CD4-positive, alpha-beta memory T cell (primary cell): Measurements from ENCODE around the gene PER2. TPM values are rescaled to one million over a fixed set of nuclear protein-coding genes. Genes with fewer than 3 reads are reported as not detected.

Experiments
- CTCF ChIA-PET: fragments of 350-600 bp; sonication (Branson Sonifier 250); formaldehyde crosslinking; loops from one replicate; lab custom pipeline; 2021; ENCODE audit warnings: inconsistent platforms; ENCODE audit not compliant: partially characterized antibody; lab: Charles Lee
- POLR2A ChIA-PET: fragments of 350-600 bp; sonication (Branson Sonifier 250); formaldehyde crosslinking; loops from one replicate; lab custom pipeline; 2021; ENCODE audit not compliant: partially characterized antibody; lab: Charles Lee
- DNase-seq, 5 donors: peaks; one replicate each; pipeline versions ENCODE4 v3.0.0 to v3.0.0-alpha.2; 2020 to 2022; ENCODE audit warnings: mixed read lengths in 1 of 5
- H3K27ac ChIP-seq: one replicate; pipeline ENCODE4 v1.7.0; 2013; ENCODE audit warnings: low read depth, low read length
- H3K27me3 ChIP-seq: 2 replicates; pipeline ENCODE4 v1.7.0; 2013; ENCODE audit warnings: mild to moderate bottlenecking, low read length, moderate library complexity; ENCODE audit not compliant: insufficient read depth
- H3K36me3 ChIP-seq: 2 replicates; pipeline ENCODE4 v1.7.0; 2013; ENCODE audit warnings: mild to moderate bottlenecking, low read length, moderate library complexity; ENCODE audit not compliant: insufficient read depth
- H3K4me1 ChIP-seq: 2 replicates; pipeline ENCODE4 v1.7.0; 2013; ENCODE audit warnings: mild to moderate bottlenecking, low read length, moderate library complexity; ENCODE audit not compliant: insufficient read depth
- H3K4me3 ChIP-seq, 2 donors: one replicate each; pipeline ENCODE4 v1.7.0; 2013; ENCODE audit warnings: low read length in 2 of 2, mild to moderate bottlenecking in 1 of 2
- H3K9me3 ChIP-seq, 2 donors: one replicate each; pipeline ENCODE4 v1.7.0; 2013; ENCODE audit warnings: low read length in 2 of 2, control low read depth in 1 of 2; ENCODE audit not compliant: control insufficient read depth in 1 of 2
- H3K27ac Mint-ChIP-seq, 7 donors: one replicate each; pipeline ENCODE4 v1.8.0; 2020 to 2021; ENCODE audit warnings: mixed read lengths in 7 of 7, mild to moderate bottlenecking in 6 of 7, inconsistent platforms in 3 of 7, moderate library complexity in 3 of 7
- H3K27me3 Mint-ChIP-seq, 2 donors: one replicate each; pipeline ENCODE4 v1.8.0; 2020 to 2021; ENCODE audit warnings: mixed read lengths in 2 of 2
- H3K36me3 Mint-ChIP-seq, 2 donors: one replicate each; pipeline ENCODE4 v1.8.0; 2020 to 2021; ENCODE audit warnings: mixed read lengths in 2 of 2, inconsistent platforms in 1 of 2, mild to moderate bottlenecking in 1 of 2
- H3K4me1 Mint-ChIP-seq, 4 donors: one replicate each; pipeline ENCODE4 v1.8.0; 2020 to 2021; ENCODE audit warnings: mixed read lengths in 4 of 4, mild to moderate bottlenecking in 1 of 4
- H3K4me3 Mint-ChIP-seq, 8 donors: one replicate each; pipeline ENCODE4 v1.8.0; 2020 to 2021; ENCODE audit warnings: mixed read lengths in 8 of 8, mild to moderate bottlenecking in 7 of 8, moderate library complexity in 6 of 8, inconsistent platforms in 3 of 8
- H3K9me3 Mint-ChIP-seq, 8 donors: one replicate each; pipeline ENCODE4 v1.8.0; 2020 to 2021; ENCODE audit warnings: mixed read lengths in 8 of 8, mild to moderate bottlenecking in 5 of 8, inconsistent platforms in 3 of 8, moderate library complexity in 1 of 8
- intact Hi-C: fragments of 100-400 bp; cut with micrococcal nuclease; formaldehyde crosslinking; loops from one replicate; pipeline ENCODE4 v1.15.1; 2023
- polyA plus RNA-seq, 2 donors: library from polyadenylated mRNA; unstranded; fragments of 300-500 nt; fragmentation: Illumina TruSeq; gene quantifications; one replicate each; pipeline ENCODE4 v1.2.3, GENCODE V29; 2021
- total RNA-seq, 2 experiments: library from RNA; stranded (reverse); gene quantifications; one replicate each; pipeline ENCODE4 v1.2.3, GENCODE V29; 2021

PER2 gene
- total and polyA plus RNA-seq, 4 experiments from 2014 or later = 0.42 to 13.4 (median 8.4) TPM

- CTCF ChIA-PET = no interaction called here
- peaks cover 0 to 3% of the 10 kb centered on the region in 2 donors for H3K36me3 Mint-ChIP-seq
- no peak overlapping the region for H3K4me3 ChIP-seq
- H3K9me3 ChIP-seq = no peaks in the 10 kb centered on the region
- H3K4me3 Mint-ChIP-seq = peak overlapping the region in 4 of 8 donors; percentile 39 to 92 (median 84)
- DNase-seq = no peak
- H3K27ac Mint-ChIP-seq = peak overlapping the region in 3 of 7 donors; percentile 69 to 97 (median 85)
- H3K27ac ChIP-seq = no peak overlapping the region
- H3K4me1 Mint-ChIP-seq = peaks cover 14 to 40% (median 28%) of the 10 kb centered on the region in 4 donors
- H3K9me3 Mint-ChIP-seq = no peaks in the 10 kb centered on the region
- H3K4me1 ChIP-seq = peaks cover 32% of the 10 kb centered on the region
- no peaks in the 10 kb centered on the region for H3K36me3 ChIP-seq
- intact Hi-C loops = no loop called here
- H3K27me3 ChIP-seq = no peaks in the 10 kb centered on the region
- POLR2A ChIA-PET = no interaction called here
- no peaks in the 10 kb centered on the region for H3K27me3 Mint-ChIP-seq
Measured at GRCh38 chr2:238290715-238291549, 2.5 kb upstream of the PER2 start.

GRCh38 chr2:238290091-238290509, 1.7 kb upstream of the PER2 start:
- peak overlapping the region; percentile 76 to 95 (median 91) for H3K4me3 Mint-ChIP-seq
- Histone ChIP-seq H3K9me3 (no peaks in the 10 kb centered on the region), H3K4me1 (peaks cover 35% of the 10 kb centered on the region), H3K4me3 (no peak overlapping the region), H3K36me3 (no peaks in the 10 kb centered on the region), H3K27ac (peak overlapping the region; percentile 72), H3K27me3 (no peaks in the 10 kb centered on the region)
- DNase-seq = peak in 3 of 5 donors; percentile 6 to 56 (median 9)
- POLR2A ChIA-PET = interaction anchor here (1.8 kb wide), 1 partner anchor 87 kb away, joined by 6 read pairs; the partner anchor contains the start of gene ILKAP
- H3K4me1 Mint-ChIP-seq = peaks cover 14 to 44% (median 31%) of the 10 kb centered on the region in 4 donors
- intact Hi-C loops = no loop called here
- no peaks in the 10 kb centered on the region for H3K27me3 Mint-ChIP-seq
- H3K27ac Mint-ChIP-seq = peak overlapping the region; percentile 29 to 97 (median 92)
- H3K36me3 Mint-ChIP-seq = peaks cover 0 to 3% of the 10 kb centered on the region in 2 donors
- CTCF ChIA-PET = no interaction called here
- no peaks in the 10 kb centered on the region for H3K9me3 Mint-ChIP-seq

- H3K9me3 ChIP-seq = no peaks in the 10 kb centered on the region
- DNase-seq = no peak
- intact Hi-C loops = loop anchor here (2.0 to 5.0 kb wide), 3 partner anchors 49 to 1205 kb away; partner anchors contain the start of genes COPS8 and HES6
- H3K4me1 ChIP-seq = peaks cover 35% of the 10 kb centered on the region
- H3K27me3 Mint-ChIP-seq = no peaks in the 10 kb centered on the region
- H3K36me3 Mint-ChIP-seq = peaks cover 0 to 3% of the 10 kb centered on the region in 2 donors
- H3K4me1 Mint-ChIP-seq = peaks cover 15 to 46% (median 32%) of the 10 kb centered on the region in 4 donors
- CTCF ChIA-PET = interaction anchor here (0.6 kb wide), 1 partner anchor 41 kb away, joined by 3 read pairs; no protein-coding TSS in a partner anchor
- no peaks in the 10 kb centered on the region for H3K9me3 Mint-ChIP-seq
- no peaks in the 10 kb centered on the region for H3K36me3 ChIP-seq
- peak overlapping the region; percentile 72 for H3K27ac ChIP-seq
- no peaks in the 10 kb centered on the region for H3K27me3 ChIP-seq
- H3K27ac Mint-ChIP-seq = peak overlapping the region; percentile 85 to 97 (median 95)
- H3K4me3 ChIP-seq = peak overlapping the region; percentile 45 to 80
- H3K4me3 Mint-ChIP-seq = peak overlapping the region; percentile 78 to 95 (median 92)
- POLR2A ChIA-PET = interaction anchor here (0.6 to 1.8 kb wide), 6 partner anchors 12 to 138 kb away, joined by 3 to 6 read pairs (median 4); partner anchors contain the start of gene ILKAP
Measured at GRCh38 chr2:238289574-238289973, 1.2 kb upstream of the PER2 start.

GRCh38 chr2:238288650-238289573, 502 bp upstream of the PER2 start:
- peaks cover 0 to 3% of the 10 kb centered on the region in 2 donors for H3K36me3 Mint-ChIP-seq
- Histone ChIP-seq H3K27me3 (no peaks in the 10 kb centered on the region), H3K4me1 (peaks cover 35% of the 10 kb centered on the region), H3K9me3 (no peaks in the 10 kb centered on the region), H3K36me3 (no peaks in the 10 kb centered on the region), H3K27ac (peak overlapping the region; percentile 72), H3K4me3 (peak overlapping the region; percentile 45 to 80)
- peaks cover 17 to 52% (median 36%) of the 10 kb centered on the region in 4 donors for H3K4me1 Mint-ChIP-seq
- POLR2A ChIA-PET = interaction anchor here (0.6 to 1.8 kb wide), 9 partner anchors 10 to 227 kb away, joined by 3 to 6 read pairs (median 4); partner anchors contain the start of gene ILKAP
- intact Hi-C loops = loop anchor here (1.0 to 5.0 kb wide), 7 partner anchors 31 to 1204 kb away; partner anchors contain the start of genes ASB1, COPS8, HES6 and ILKAP
- CTCF ChIA-PET = interaction anchor here (0.6 to 1.7 kb wide), 2 partner anchors 42 to 134 kb away, joined by 3 read pairs; no protein-coding TSS in a partner anchor
- no peaks in the 10 kb centered on the region for H3K27me3 Mint-ChIP-seq
- H3K9me3 Mint-ChIP-seq = no peaks in the 10 kb centered on the region
- H3K27ac Mint-ChIP-seq = peak overlapping the region; percentile 92 to 98 (median 97)
- DNase-seq = peak; percentile 97 to 99 (median 98)
- H3K4me3 Mint-ChIP-seq = peak overlapping the region; percentile 83 to 95 (median 92)

- peaks cover 23 to 66% (median 45%) of the 10 kb centered on the region in 4 donors for H3K4me1 Mint-ChIP-seq
- peak overlapping the region; percentile 81 to 97 (median 91) for H3K27ac Mint-ChIP-seq
- no peak for DNase-seq
- intact Hi-C loops = loop anchor here (5.0 kb wide), 1 partner anchor 595 kb away; no protein-coding TSS in a partner anchor
- H3K27me3 Mint-ChIP-seq = no peaks in the 10 kb centered on the region
- peaks cover 35% of the 10 kb centered on the region for H3K4me1 ChIP-seq
- H3K27ac ChIP-seq = peak overlapping the region; percentile 72
- H3K4me3 Mint-ChIP-seq = peak overlapping the region; percentile 79 to 86 (median 82)
- H3K9me3 ChIP-seq = no peaks in the 10 kb centered on the region
- no peaks in the 10 kb centered on the region for H3K36me3 ChIP-seq
- ChIA-PET POLR2A (interaction anchor here (1.2 kb wide), 1 partner anchor 8 kb away, joined by 4 read pairs; no protein-coding TSS in a partner anchor), CTCF (interaction anchor here (1.5 to 1.7 kb wide), 2 partner anchors 22 to 132 kb away, joined by 3 read pairs; no protein-coding TSS in a partner anchor)
- no peaks in the 10 kb centered on the region for H3K9me3 Mint-ChIP-seq
- peak overlapping the region in 1 of 2 donors; percentile 91 for H3K4me3 ChIP-seq
- H3K27me3 ChIP-seq = no peaks in the 10 kb centered on the region
- H3K36me3 Mint-ChIP-seq = peaks cover 0 to 3% of the 10 kb centered on the region in 2 donors
Measured at GRCh38 chr2:238286987-238287736, 1.2 kb downstream of the PER2 start.

- Histone ChIP-seq H3K36me3 (no peaks in the 10 kb centered on the region), H3K4me1 (peaks cover 35% of the 10 kb centered on the region), H3K27ac (no peak overlapping the region), H3K27me3 (no peaks in the 10 kb centered on the region), H3K9me3 (no peaks in the 10 kb centered on the region), H3K4me3 (no peak overlapping the region)
- peaks cover 0 to 3% of the 10 kb centered on the region in 2 donors for H3K36me3 Mint-ChIP-seq
- CTCF ChIA-PET = no interaction called here
- peaks cover 24 to 71% (median 49%) of the 10 kb centered on the region in 4 donors for H3K4me1 Mint-ChIP-seq
- peak overlapping the region in 7 of 8 donors; percentile 79 to 86 (median 81) for H3K4me3 Mint-ChIP-seq
- no peak for DNase-seq
- H3K27me3 Mint-ChIP-seq = no peaks in the 10 kb centered on the region
- POLR2A ChIA-PET = no interaction called here
- H3K27ac Mint-ChIP-seq = peak overlapping the region in 6 of 7 donors; percentile 81 to 97 (median 91)
- intact Hi-C loops = loop anchor here (5.0 kb wide), 1 partner anchor 594 kb away; no protein-coding TSS in a partner anchor
- H3K9me3 Mint-ChIP-seq = no peaks in the 10 kb centered on the region
Measured at GRCh38 chr2:238286551-238286950, 1.9 kb downstream of the PER2 start.
